Right atrium auricular region (tissue), 2 donors: ENCODE data around the gene DDX23. TPM values are rescaled to one million over a fixed set of nuclear protein-coding genes. Genes with fewer than 3 reads are reported as not detected.

Experiments
- DNase-seq: peaks from one replicate; pipeline ENCODE4 v3.0.0-alpha.2; 2019; ENCODE audit warnings: low spot score
- H3K27ac ChIP-seq, 2 donors: fragments of 200-600 bp; sonication (generic); 1 replicate in 1 of 2; 2 replicates in 1 of 2; pipeline ENCODE4 v1.5.1; 2016 to 2019
- H3K27me3 ChIP-seq, 2 donors: fragments of 200-600 bp; sonication (generic); one replicate each; pipeline versions ENCODE4 v1.5.1 to v1.6.0; 2017 to 2019
- H3K36me3 ChIP-seq: fragments of 200-600 bp; sonication (generic); one replicate; pipeline ENCODE4 v1.5.1; 2016
- H3K4me1 ChIP-seq, 2 donors: fragments of 200-600 bp; sonication (generic); one replicate each; pipeline versions ENCODE4 v1.5.1 to v1.6.0; 2017 to 2019
- H3K4me3 ChIP-seq, 2 donors: fragments of 200-600 bp; sonication (generic); 1 replicate in 1 of 2; 2 replicates in 1 of 2; pipeline ENCODE4 v1.5.1; 2017 to 2019; ENCODE audit warnings: mild to moderate bottlenecking in 1 of 2, moderate library complexity in 1 of 2
- H3K9me3 ChIP-seq, 2 donors: fragments of 200-600 bp; sonication (generic); one replicate each; pipeline ENCODE4 v1.5.1; 2019
- CTCF ChIP-seq, 2 donors: fragments of 200-600 bp; sonication (generic); IDR thresholded peaks; one replicate each; pipeline ENCODE4 v1.5.1; 2019; ENCODE audit warnings: antibody characterized with exemption in 2 of 2
- total RNA-seq, 2 donors: library from RNA; depleted of rRNA; stranded (reverse); fragments of >200 nt; gene quantifications; one replicate each; pipeline ENCODE4 v1.1.0, GENCODE V29; 2016

The DDX23 gene
- total RNA-seq, 2 donors from 2014 or later = 28.3 to 34.2 TPM

DNA sequence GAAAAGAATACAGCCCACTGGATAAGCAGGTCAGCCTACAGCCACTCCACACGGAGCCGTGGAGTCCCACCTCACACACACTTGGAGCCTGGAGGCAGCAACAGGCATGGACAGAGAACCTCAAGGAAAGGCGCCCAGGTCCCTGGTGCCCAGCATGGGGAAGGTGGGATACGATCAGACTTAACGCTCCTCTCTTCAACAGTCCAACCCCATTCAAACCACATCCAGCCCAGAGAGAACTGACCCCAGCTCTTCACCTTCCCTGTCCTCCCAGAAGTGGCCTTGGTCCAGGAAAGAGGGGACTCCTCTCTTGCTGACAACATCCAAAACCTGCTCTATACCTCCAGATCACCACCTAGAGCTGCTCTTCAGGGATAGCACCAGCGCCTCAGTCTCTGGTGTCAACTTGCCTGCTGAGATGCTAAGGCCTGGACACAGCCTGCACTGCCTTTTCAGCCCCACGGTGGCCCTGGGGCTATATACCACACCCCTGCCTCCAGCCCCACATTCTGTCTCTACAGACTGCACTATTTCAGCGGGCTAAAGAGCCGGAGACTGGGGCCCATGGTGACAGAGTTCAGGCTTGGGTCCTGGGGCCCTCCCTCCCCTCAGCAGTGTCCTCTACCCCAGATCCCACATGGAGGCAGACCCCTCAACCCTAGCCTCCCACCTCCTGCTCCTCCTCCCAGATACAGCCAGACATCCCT is 70.1 kb downstream of the DDX23 start:
- Histone ChIP-seq H3K27ac (peak overlapping the region; percentile 83 to 93), H3K4me3 (peak overlapping the region in 1 of 2 donors; percentile 3), H3K27me3 (no peaks in the 10 kb centered on the region), H3K4me1 (peaks cover 0 to 96% of the 10 kb centered on the region in 2 donors), H3K36me3 (peaks cover 14% of the 10 kb centered on the region), H3K9me3 (no peaks in the 10 kb centered on the region)
- no peak for TF ChIP-seq CTCF (IDR thresholded peaks at IDR 0.05)
- DNase-seq = no peak

- peak overlapping the region; percentile 83 to 93 for H3K27ac ChIP-seq
- H3K36me3 ChIP-seq = peaks cover 28% of the 10 kb centered on the region
- TF ChIP-seq CTCF (IDR thresholded peaks at IDR 0.05) = no peak
- no peaks in the 10 kb centered on the region for H3K9me3 ChIP-seq
- no peak for DNase-seq
- H3K4me3 ChIP-seq = no peak overlapping the region
- peaks cover 0 to 88% of the 10 kb centered on the region in 2 donors for H3K4me1 ChIP-seq
- H3K27me3 ChIP-seq = no peaks in the 10 kb centered on the region
These were observed 71.5 kb downstream of the DDX23 start for GRCh38 chr12:48780381-48781025.

DNA sequence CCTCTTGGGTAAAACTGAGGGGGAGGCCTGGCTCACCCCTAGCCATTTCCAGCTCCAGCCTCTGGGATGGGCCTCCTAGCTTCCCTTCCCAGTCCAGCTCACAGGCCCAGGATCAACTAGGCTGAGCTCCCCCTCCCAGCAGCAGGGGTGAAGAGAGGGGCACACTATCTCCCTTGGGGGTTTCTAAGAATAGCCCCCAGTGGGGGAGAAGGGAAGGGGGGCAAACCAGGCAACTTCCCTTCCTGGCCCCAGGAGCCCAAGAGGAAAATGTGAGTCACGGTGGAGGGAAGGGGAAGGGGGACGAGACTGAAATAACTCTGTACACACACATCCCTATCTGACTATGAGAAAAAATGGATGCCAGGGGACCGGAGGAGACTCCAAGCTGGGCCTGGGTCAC is 72.1 kb downstream of the DDX23 start:
- no peaks in the 10 kb centered on the region for H3K27me3 ChIP-seq
- peak; percentile 73 for DNase-seq
- no peak overlapping the region for H3K4me3 ChIP-seq
- H3K27ac ChIP-seq = peak overlapping the region; percentile 83 to 93
- TF ChIP-seq CTCF (IDR thresholded peaks at IDR 0.05) = no peak
- no peaks in the 10 kb centered on the region for H3K9me3 ChIP-seq
- H3K36me3 ChIP-seq = peaks cover 35% of the 10 kb centered on the region
- H3K4me1 ChIP-seq = peaks cover 0 to 82% of the 10 kb centered on the region in 2 donors

Other genes starting within 250 kb of the DDX23 start
- gene KANSL2, start 169.9 kb downstream of the DDX23 start, total RNA-seq = 10 to 100 TPM; 17.4 to 38.4 TPM
- 10 to 100 TPM; 12.5 to 16.2 TPM for gene CCNT1, start 135.5 kb downstream of the DDX23 start, total RNA-seq
- gene ADCY6, start 63.1 kb downstream of the DDX23 start, total RNA-seq = 10 to 100 TPM; 76.4 to 81.6 TPM
- 1 to 10 TPM; 6.1 to 7.0 TPM for gene CACNB3, start 33.7 kb downstream of the DDX23 start, total RNA-seq
- under 1 TPM in 1 of 2 donors, not detected in 1; 0.70 TPM for gene RND1, start 13.7 kb upstream of the DDX23 start, total RNA-seq
- 10 to 100 TPM in 1 of 2 donors, 1 to 10 TPM in 1; 9.1 to 10.2 TPM for gene FKBP11, start 73.3 kb upstream of the DDX23 start, total RNA-seq
- 10 to 100 TPM; 35.5 to 48.8 TPM for gene ARF3, start 105.3 kb upstream of the DDX23 start, total RNA-seq
- under 1 TPM in 1 of 2 donors, not detected in 1; 0.74 TPM for gene WNT10B, start 119.6 kb upstream of the DDX23 start, total RNA-seq
- gene WNT1, start 126.2 kb upstream of the DDX23 start, total RNA-seq = not detected
- gene DDN, start 147.2 kb upstream of the DDX23 start, total RNA-seq = under 1 TPM; 0.44 to 0.67 TPM
- gene PRKAG1, start 166.6 kb upstream of the DDX23 start, total RNA-seq = 10 to 100 TPM; 68.5 to 74.8 TPM
- gene KMT2D, start 208.6 kb upstream of the DDX23 start, total RNA-seq = 10 to 100 TPM; 39.9 to 49.1 TPM
- gene RHEBL1, start 217.8 kb upstream of the DDX23 start, total RNA-seq = under 1 TPM in 1 of 2 donors, not detected in 1; 0.35 TPM
- gene DHH, start 242.6 kb upstream of the DDX23 start, total RNA-seq = under 1 TPM; 0.35 to 0.56 TPM